ENCODE data around the gene PRXL2A.
A peak's percentile ranks its signal among the peaks of the same experiment; 100 is the strongest.

The PRXL2A gene

DNA sequence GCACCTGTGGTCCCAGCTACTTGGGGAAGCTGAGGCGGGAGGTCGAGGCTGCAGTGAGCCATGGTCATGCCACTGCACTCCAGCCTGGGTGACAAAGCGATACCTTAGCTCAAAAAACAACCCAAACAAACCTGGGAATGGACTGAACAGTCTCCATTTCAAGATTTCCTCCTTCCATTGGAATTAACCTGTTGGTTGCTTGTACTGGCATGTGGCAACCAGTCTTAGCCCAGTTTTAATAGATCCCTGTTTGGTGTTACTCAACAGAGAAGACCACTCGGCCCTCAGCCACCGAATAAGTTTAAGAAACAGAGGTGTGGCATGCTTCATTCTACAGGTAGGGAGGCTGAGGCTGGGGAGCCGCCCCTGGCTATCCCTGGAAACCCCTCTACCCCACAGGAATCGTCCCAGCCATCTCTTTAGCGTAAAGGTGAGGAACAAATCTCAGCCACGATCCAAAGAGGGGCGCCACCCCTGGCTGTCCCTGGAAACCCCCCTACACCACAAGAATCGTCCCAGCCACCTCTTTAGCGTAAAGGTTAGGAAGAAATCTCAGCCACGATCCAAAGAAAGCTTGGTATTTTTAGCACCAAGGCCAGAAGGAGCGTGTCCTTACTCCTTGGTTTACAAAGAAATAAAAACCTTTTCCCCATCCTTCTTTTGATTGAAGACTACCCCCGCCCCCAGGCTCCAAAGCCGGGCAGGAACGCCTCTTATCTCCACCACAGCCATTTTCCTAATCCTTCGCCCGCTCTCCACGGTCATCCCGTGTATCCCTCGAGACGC is 44.9 kb downstream of the PRXL2A start:
- no peak overlapping the region for H3K27ac ChIP-seq (replicated peaks)
- TF ChIP-seq, protein P1, sequence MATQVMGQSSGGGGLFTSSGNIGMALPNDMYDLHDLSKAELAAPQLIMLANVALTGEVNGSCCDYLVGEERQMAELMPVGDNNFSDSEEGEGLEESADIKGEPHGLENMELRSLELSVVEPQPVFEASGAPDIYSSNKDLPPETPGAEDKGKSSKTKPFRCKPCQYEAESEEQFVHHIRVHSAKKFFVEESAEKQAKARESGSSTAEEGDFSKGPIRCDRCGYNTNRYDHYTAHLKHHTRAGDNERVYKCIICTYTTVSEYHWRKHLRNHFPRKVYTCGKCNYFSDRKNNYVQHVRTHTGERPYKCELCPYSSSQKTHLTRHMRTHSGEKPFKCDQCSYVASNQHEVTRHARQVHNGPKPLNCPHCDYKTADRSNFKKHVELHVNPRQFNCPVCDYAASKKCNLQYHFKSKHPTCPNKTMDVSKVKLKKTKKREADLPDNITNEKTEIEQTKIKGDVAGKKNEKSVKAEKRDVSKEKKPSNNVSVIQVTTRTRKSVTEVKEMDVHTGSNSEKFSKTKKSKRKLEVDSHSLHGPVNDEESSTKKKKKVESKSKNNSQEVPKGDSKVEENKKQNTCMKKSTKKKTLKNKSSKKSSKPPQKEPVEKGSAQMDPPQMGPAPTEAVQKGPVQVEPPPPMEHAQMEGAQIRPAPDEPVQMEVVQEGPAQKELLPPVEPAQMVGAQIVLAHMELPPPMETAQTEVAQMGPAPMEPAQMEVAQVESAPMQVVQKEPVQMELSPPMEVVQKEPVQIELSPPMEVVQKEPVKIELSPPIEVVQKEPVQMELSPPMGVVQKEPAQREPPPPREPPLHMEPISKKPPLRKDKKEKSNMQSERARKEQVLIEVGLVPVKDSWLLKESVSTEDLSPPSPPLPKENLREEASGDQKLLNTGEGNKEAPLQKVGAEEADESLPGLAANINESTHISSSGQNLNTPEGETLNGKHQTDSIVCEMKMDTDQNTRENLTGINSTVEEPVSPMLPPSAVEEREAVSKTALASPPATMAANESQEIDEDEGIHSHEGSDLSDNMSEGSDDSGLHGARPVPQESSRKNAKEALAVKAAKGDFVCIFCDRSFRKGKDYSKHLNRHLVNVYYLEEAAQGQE (IDR thresholded peaks at IDR 0.05; ENCODE audit: insufficient replicate concordance, low read depth) = no peak
- TF ChIP-seq GABPA (IDR thresholded peaks at IDR 0.05; ENCODE audit: low read depth) = no peak
- TF ChIP-seq SPI1 (IDR thresholded peaks at IDR 0.05; ENCODE audit: borderline replicate concordance, low read depth) = no peak
- TF ChIP-seq POLR2AphosphoS5 (IDR thresholded peaks at IDR 0.05; ENCODE audit: low read depth) = no peak
- H3K27me3 ChIP-seq (ENCODE audit: insufficient read depth, poor library complexity, severe bottlenecking) = no peaks in the 10 kb centered on the region
- no peak for DNase-seq (ENCODE audit: low read depth in 1 of 2, low spot score in 1 of 2)
- H3K4me3 ChIP-seq (replicated peaks; ENCODE audit: insufficient read depth, low read length) = peak overlapping the region; percentile 28

DNA sequence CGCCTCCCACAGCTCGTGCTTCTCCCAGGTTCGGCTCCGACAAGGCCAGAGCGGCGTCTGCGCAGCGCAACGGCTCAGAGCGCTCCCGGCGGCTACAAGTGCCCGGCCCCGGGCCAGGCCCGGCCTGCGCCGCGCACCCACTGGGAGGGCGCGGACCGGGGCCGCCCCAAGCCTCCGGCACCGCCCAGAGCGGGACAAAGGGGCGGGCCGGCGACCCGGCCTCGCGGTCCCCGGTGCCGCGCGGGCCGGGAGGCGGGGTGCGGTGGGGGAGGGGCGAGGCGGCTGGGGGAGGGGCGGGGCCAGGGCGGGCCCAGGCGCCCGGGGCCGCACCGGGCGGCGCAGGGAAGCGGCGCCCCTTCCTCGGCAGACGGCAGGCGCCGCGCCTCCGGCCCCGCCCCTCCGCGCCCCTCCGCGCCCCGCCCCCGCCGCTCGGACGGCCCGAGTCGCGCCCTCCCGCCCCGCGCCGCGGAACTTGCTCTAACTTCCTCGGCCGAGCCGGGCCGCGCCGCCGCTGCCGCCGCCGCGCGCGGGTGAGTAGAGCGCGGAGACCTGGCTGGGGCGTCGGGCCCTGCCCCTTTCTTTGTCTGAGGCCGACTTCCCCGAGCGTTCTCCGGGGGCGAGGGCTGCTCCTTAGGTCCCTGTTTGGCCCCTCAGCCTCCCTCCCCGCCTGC is 45.6 kb downstream of the PRXL2A start, which contains the start of gene TSPAN14:
TSS of gene TSPAN14 (plus strand) at position 469 of the 671 bp plus-strand sequence. CDS start 34,924 bp downstream, outside the sequence.
- H3K27ac ChIP-seq (replicated peaks) = peak within 1 kb of the TSS; percentile 75
- DNase-seq (ENCODE audit: low read depth in 1 of 2, low spot score in 1 of 2) = peak in 1 of 2 experiments; percentile 67

DNA sequence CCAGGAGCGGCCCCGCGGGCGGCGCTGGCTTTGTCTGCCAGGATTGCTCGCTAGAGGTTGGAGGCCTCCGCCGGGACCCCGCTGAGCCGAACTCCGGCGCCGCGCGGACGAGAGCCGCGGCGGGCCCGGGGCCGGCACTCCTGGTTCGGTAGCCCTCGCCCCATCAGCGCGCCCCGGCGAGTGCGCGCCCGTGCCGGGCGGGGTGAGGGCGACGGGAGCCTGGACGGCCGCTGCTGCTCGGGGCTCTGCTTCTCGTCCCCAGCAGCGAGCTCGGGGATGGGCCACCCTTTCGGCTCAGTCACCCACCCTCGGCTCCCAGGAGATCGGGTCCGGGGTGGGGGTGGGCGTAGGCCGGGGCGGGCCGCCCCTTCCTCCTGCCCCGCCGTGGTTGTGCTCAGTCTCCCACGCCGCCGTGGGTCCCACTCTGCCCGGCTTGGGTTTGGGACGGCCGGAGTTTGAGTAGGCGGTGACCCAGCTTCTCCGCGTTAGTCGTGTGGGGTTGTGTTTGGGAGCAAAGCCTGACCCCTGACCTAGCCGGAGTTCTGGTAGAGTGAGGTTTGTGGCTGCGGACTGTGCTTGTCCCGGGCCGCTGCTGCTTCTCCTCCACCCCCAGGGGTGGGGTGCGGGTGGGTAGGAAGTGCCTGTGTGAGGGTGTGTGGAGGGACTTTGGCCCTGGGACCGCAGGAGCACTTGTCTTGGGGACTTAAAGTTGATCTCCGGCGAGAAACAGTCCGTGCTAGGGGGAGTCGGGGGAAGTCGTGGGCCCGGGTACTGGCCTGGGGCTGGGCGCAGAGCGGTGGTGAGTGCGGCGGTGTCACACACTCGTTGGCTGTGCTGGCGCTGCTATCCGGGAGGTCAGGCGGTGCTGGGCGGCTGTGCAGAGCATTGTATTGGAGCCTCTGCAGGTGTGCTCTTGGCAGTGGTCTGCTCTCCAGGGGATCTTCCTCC is 46.4 kb downstream of the PRXL2A start:
- H3K4me3 ChIP-seq (replicated peaks; ENCODE audit: insufficient read depth, low read length) = peak overlapping the region; percentile 83

More for the DNA sequence above, 45.6 kb downstream of the PRXL2A start, which contains the start of gene TSPAN14:
- Histone ChIP-seq H3K27me3 (ENCODE audit: insufficient read depth, poor library complexity, severe bottlenecking) (no peaks in the 10 kb centered on the region), H3K4me3 (replicated peaks; ENCODE audit: insufficient read depth, low read length) (peak within 1 kb of the TSS; percentile 83)
- TF ChIP-seq, protein P2, sequence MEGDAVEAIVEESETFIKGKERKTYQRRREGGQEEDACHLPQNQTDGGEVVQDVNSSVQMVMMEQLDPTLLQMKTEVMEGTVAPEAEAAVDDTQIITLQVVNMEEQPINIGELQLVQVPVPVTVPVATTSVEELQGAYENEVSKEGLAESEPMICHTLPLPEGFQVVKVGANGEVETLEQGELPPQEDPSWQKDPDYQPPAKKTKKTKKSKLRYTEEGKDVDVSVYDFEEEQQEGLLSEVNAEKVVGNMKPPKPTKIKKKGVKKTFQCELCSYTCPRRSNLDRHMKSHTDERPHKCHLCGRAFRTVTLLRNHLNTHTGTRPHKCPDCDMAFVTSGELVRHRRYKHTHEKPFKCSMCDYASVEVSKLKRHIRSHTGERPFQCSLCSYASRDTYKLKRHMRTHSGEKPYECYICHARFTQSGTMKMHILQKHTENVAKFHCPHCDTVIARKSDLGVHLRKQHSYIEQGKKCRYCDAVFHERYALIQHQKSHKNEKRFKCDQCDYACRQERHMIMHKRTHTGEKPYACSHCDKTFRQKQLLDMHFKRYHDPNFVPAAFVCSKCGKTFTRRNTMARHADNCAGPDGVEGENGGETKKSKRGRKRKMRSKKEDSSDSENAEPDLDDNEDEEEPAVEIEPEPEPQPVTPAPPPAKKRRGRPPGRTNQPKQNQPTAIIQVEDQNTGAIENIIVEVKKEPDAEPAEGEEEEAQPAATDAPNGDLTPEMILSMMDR (IDR thresholded peaks at IDR 0.05; ENCODE audit: insufficient read depth, low read length) = no peak
- no peak for TF ChIP-seq GABPA (IDR thresholded peaks at IDR 0.05; ENCODE audit: low read depth)
- TF ChIP-seq POLR2AphosphoS5 (IDR thresholded peaks at IDR 0.05; ENCODE audit: low read depth) = no peak
- TF ChIP-seq, protein P1 (IDR thresholded peaks at IDR 0.05; ENCODE audit: insufficient replicate concordance, low read depth) = no peak
- TF ChIP-seq SPI1 (IDR thresholded peaks at IDR 0.05; ENCODE audit: borderline replicate concordance, low read depth) = no peak

More for the DNA sequence above, 46.4 kb downstream of the PRXL2A start:
- peak in 1 of 2 experiments; percentile 39 for DNase-seq (ENCODE audit: low read depth in 1 of 2, low spot score in 1 of 2)
- H3K27ac ChIP-seq (replicated peaks) = peak overlapping the region; percentile 75
- no peaks in the 10 kb centered on the region for H3K27me3 ChIP-seq (ENCODE audit: insufficient read depth, poor library complexity, severe bottlenecking)
- TF ChIP-seq GABPA (IDR thresholded peaks at IDR 0.05; ENCODE audit: low read depth) = no peak
- no peak for TF ChIP-seq POLR2AphosphoS5 (IDR thresholded peaks at IDR 0.05; ENCODE audit: low read depth)
- TF ChIP-seq, protein P1 (IDR thresholded peaks at IDR 0.05; ENCODE audit: insufficient replicate concordance, low read depth) = no peak
- TF ChIP-seq, protein P2 (IDR thresholded peaks at IDR 0.05; ENCODE audit: insufficient read depth, low read length) = no peak
- TF ChIP-seq SPI1 (IDR thresholded peaks at IDR 0.05; ENCODE audit: borderline replicate concordance, low read depth) = no peak

Data from HL-60 (cell line).